GM18951 (cell line): Measurements from ENCODE around the gene SNAPIN.

Experiments
- POLR2A ChIP-seq: IDR thresholded peaks from 4 replicates; pipeline ENCODE4 v1.6.1; 2011; ENCODE audit warnings: mild to moderate bottlenecking; ENCODE audit not compliant: insufficient read length, insufficient read depth; ENCODE audit errors: extremely low read depth
- in situ Hi-C: fragments of 300-500 bp; cut with MboI; formaldehyde crosslinking; loops from one replicate; pipeline ENCODE4 v1.12.0; 2022; ENCODE audit warnings: low sequenced_read_pairs, mixed read lengths, inconsistent platforms; ENCODE audit not compliant: unreplicated experiment

Gene SNAPIN

DNA sequence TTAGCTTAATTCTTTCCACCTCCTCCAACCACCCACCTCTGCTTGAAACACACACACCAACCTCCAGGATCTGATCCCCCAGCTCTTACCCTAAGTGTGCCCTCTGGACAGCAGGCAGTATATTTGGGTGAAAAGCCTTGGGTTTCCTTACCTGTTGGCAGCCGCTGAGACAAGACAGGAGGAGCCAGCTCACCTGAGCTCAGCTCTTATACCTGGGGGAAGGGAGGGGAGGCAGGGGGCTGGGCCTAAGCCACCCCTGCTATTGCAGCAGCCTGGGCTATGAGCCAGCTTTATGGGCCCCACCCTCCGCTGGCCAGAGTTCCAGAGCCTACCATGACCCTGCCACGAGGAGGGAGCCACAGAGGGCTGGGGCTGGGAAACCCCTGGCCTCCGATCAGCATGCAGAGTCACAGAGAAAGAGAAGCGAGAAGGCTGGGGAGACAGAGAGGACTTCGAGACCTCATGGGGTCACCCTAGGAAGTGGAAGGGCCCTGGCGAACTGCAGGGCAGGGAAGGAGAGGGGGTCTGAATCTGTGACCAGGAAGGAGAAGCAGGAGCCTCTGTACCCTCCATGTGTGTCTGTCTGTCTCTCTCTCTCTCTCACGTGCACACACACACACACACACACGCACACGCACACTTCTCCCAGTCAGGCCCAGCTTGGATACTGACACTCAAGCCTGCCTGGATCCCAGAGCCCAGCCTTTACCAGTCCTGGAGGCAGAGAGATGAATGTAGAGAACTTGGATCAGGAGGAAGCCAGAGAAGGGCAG lies 42.2 kb upstream of the SNAPIN start, which contains the start of gene S100A14:
TSS of gene S100A14 (minus strand) at position 182 of the 773 bp plus-strand sequence. CDS start 467 bp downstream, outside the sequence.
- no peak for TF ChIP-seq POLR2A
- in situ Hi-C loops = no loop called here

DNA sequence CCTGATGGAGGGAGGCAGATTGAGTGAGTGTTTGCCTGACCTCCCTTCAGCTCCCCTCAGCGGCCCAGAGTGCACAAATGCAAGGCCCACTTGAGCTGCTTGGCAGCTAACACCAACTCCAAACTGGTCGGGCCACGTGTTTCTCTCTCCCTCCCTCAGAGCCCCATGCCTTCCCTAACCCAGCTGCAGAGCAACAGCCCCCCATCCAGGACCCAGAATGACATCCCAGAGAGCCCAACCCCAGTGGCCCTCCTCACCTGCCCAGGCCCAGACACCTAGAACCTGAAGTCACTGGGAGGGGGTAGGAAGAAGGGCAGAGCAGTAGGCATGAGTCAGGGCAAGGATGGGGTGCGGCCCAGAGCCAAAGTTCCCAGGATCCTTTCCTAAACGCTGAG lies 41.6 kb upstream of the SNAPIN start:
- TF ChIP-seq POLR2A = no peak
- in situ Hi-C loops = no loop called here

DNA sequence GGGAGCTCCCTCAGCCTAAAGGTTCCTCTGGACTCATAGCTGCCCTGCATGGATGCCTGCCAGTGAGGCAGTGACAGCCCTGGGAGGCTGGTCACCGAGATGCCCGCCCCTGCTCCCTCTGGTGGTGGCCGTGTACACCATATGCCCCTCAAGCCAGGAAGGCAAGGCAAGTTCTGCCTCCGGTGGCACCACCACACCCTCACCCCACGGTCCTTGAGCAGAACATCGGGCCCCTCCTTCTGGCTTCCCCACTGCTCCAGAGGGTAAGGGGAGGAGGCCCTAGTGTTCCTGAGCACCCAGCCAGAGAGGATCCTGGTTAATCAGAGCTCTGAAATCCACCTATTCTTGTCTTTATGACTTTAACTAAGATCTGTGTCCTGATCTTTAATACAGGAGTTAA lies 40.8 kb upstream of the SNAPIN start:
- TF ChIP-seq POLR2A = no peak
- in situ Hi-C loops = no loop called here

DNA sequence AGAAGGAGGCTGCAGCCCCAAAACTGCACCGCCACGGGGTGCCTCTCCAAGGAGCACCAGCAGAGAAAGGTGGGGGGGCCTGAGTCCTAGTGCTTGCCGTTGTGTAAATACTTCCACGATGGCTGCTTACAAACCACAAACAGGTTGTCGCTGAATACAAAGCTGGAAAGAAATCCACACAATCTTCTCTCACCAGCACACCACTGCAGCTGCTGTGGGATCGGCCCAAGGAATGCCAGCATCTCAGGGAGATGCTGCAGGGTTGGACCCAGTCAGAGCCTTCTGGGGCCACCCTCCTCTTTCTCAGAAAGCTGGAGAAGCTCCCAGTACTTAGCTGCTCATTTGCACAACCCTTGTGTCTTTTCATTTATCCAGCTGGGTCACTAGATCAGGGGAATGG lies 39.3 kb upstream of the SNAPIN start:
- in situ Hi-C loops = no loop called here
- no peak for TF ChIP-seq POLR2A

DNA sequence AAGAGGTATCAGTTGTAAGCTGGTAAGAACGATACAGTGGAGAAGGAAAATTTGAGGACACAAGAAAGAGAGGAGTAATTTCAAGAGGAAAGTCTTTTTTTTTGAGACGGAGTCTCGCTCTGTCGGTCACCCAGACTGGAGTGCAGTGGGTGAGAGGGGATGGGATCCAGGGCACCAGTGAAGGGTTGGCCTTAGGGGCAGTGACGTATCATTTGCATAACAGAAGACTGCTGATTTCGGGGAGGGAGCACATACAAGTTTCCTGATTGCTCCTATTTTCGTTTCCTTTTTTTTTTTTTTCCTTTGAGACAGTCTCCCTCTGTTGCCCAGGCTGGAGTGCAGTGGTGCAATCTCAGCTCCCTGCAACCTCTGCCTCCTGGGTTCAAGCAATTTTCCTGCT lies 35.4 kb upstream of the SNAPIN start:
- in situ Hi-C loops = no loop called here
- no peak for TF ChIP-seq POLR2A

DNA sequence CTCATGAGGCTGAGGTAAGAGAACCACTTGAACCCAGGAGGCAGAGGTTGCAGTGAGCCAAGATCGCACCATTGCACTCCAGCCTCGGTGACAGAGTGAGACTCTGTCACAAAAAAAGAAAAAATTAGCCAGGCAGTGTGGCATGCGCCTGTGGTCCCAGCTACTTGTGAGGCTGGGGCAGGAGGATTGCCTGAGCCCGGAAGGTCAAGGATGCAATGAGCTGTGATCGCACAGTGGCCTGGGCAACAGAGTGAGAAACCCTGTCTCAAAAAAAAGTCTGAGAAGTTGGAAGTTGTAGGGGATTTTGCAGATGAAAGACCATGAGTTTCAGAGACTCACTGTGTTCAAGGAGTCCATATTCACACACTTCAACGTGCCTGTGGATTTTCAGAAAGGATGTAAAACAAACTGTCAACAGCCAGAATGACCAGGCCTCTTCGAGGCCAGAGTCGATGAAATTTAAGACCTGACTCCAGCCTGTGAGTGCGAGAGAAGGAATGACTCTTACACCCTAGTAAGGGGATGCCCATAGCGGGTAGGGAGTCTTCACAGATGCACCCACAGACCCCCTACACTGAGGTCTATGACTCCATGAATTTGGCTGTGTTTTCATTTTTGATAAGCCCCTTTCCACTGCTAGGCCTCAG lies 33.4 kb upstream of the SNAPIN start:
- TF ChIP-seq POLR2A = no peak
- in situ Hi-C loops = no loop called here

DNA sequence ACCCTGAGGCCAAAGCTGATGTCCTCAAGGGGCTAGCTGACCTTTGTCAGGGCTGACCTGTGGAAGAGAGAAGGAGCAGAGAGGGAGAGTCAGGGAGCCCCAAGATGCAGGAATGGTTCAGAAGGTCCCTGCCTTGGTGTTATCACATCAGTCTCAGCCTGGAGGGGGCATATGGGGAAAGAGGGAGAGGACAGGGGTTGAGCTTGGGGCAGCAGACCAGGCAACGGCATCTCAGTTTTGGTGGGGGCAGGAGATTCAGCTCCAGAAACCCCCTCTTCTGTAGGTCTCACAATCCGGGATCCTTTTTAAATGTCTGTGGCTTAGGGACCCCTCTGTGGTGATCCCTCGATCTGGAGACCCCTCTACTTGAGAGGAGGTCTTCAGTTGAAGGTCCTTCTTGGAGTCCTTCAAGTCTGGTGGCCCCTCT lies 32.0 kb upstream of the SNAPIN start:
- in situ Hi-C loops = no loop called here
- TF ChIP-seq POLR2A = no peak

DNA sequence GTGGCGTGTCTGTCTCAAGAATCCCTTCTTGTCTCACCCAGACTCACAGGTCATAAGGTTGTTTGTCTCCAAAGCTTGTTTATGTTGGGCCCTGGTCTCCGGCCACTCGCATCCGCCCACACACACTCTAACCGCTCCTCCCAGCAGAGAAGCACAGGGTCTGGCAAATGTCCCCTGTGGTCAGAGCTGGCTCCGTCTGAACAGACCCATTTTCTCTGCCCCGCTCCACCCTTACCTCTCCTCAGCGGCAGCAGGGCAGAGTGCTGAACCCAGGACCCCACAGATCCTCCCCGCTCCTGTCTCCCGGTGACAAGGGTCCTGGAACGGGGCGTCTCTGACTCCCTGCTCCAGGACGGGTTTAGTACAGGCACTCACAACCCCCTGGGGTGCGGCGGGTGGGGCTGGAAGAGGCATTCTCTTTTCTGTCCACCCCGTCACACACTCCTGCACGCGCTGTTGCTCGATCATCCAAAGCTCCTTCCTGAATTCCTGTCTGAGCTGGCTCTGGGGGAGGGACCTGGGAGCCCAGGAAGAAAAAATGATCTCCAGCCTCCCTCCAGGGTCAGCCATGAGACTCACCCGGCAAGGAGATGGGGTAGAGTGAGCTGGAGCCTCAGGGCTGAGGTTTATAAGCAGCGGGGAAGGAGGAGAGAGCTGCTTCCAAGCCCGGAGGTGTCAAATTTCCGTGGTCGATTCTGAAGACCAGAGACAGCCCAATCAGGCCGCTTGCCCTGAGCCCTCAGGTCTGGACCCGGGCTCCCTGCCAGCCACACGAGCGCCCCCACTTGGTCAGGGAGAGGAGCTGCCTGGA lies 31.4 kb upstream of the SNAPIN start, which contains the start of gene S100A13:
TSS of gene S100A13 (minus strand) at position 602 of the 811 bp plus-strand sequence. CDS start 1,033 bp downstream, outside the sequence.
- TF ChIP-seq POLR2A = no peak
- in situ Hi-C loops = no loop called here

DNA sequence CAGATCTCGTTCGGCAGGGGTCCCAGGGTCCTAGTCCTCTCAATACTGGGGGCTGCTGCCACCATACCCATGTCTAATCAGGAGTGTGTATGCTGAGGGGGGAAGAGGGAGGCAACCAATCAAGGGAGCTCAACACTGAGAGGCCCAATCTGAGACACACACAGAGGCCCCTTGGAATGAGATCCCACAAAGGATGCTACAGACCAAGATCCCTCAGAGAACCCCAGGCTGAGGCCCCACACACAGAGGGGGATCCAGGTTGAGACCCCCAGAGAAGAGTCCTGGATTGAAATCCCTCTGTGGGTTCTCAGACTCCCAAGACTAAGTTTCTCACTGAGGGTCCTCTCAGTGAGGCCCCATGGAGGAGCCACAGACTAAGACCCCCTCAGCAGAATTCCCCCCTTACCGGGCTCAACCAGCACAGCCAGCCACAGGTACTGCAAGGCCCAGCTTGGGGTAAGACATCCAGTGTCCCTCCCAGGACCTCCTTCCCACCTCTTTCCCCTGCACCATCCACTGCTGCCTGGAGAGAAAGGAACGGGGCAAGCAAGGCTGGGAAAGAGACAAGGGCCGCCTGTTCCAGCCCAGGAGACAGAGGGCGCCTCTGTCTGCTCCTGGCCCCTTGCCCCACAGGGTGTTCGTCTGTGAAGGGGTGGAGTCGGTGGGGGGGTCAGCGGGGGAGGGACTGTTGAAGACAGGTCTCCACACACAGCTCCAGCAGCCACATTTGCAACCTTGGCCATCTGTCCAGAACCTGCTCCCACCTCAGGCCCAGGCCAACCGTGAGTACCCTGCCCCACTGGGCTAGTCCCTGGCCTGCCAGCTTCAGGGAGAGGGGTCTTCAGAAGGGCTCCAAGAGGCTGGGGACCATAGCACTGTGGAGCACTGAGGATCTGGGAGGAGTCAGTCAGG lies 30.5 kb upstream of the SNAPIN start, which contains the start of gene S100A1:
TSS of gene S100A1 (plus strand) at position 720 of the 912 bp plus-strand sequence. CDS start 2,088 bp downstream, outside the sequence.
- TF ChIP-seq POLR2A = no peak
- in situ Hi-C loops = no loop called here

DNA sequence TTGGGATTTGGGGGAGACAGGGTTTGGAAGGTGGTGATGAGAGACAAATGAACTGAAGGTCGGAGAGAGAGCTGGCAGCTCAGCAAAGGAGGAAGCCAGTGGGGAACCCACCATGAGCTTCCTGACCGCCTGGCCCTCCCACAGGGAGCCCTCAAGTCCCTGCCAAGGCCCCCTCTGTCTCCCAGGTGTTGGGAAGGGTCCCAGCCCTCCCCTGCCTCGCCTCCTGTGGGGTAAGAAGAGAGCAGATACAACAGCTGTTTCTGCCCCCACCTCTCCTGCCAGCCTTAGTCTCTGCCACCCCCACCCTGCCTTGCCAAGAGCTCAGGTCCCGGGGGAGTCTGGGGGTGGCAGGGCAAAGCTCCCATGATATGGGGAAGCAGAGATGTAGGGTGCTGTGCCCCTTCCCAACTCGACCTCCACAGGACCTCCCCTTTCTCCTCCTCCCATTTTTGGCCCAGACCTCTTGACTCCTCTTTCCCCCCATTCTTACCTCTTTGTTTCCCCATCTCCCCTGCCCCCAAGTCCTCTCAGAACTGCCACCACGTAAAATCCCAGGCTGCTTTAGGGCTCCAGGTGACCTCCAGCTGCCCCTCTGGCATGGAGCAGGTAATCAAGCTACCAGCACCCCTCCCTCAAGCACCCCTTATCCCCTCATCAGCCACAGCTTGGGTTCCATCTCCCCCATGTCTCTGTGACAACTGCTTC lies 29.7 kb upstream of the SNAPIN start:
- no peak for TF ChIP-seq POLR2A
- in situ Hi-C loops = no loop called here

DNA sequence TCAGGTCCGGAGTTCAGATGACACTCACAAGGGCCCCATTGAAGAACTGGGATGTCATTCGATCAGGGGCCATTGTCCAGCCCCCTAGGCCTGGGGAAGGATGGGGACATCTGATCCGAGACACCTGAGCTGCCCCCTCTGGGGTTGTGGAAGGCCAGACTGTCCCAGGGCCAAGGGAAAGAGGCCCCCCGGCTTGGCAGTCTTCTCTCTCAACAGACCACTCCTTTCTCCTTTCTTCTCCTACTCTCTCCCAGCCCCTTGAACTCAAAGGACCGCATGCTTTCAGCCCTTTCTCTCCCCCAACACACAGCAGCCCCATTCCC lies 29.2 kb upstream of the SNAPIN start:
- in situ Hi-C loops = no loop called here
- no peak for TF ChIP-seq POLR2A

DNA sequence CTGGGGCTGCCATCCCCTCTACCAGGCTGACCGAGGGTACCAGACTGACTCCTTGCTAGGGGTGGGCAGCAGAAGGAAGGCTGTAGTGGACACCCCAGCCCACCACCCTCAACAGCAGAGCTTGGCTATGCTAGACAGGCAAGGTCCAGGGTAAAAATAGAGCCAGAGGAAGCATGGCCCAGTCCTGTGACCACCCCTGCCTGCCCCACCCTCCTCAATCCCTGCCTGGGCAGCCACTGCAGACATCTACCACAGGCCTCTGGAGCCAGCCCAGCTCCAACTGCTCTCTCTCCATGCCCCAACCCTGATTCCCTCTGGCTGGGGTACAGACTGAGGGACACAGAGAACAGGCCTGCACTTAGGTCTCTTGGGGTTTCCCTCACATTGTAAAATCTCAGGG lies 28.5 kb upstream of the SNAPIN start:
- no peak for TF ChIP-seq POLR2A
- in situ Hi-C loops = no loop called here
